HCT116 (cell line): ENCODE results near the gene UBAP1L. TPM values are rescaled to one million over a fixed set of nuclear protein-coding genes. Genes with fewer than 3 reads are reported as not detected.
A peak's percentile ranks its signal among the peaks of the same experiment; 100 is the strongest.
"Not testable (repeated sequence)": the region's sequence is repeated elsewhere in the genome, so short reads cannot be mapped to it uniquely, and the experiment has no call there.

Experiments
- ATAC-seq: fragments of 200-7000 bp; cut with Tn5 transposase; 2 replicates; pipeline ENCODE4 v1.9.1; 2020; ENCODE audit warnings: mild to moderate bottlenecking, moderate library complexity
- BruUV-seq: library from RNA; stranded (reverse); fragments of 400-500 nt; replicated peaks from 2 replicates; lab custom pipeline; 2021; lab: Mats Ljungman, UMichigan
- CTCF ChIA-PET: fragments of 300-600 bp; sonication (Branson Sonifier 250); formaldehyde crosslinking; loops from one replicate; lab custom pipeline; 2021; ENCODE audit warnings: antibody characterized with exemption; lab: Charles Lee
- POLR2A ChIA-PET: fragments of 300-600, 350-600 bp; sonication (Branson Sonifier 250); formaldehyde crosslinking; loops from one replicate; lab custom pipeline; 2021; ENCODE audit warnings: antibody characterized with exemption; lab: Charles Lee
- RAD21 ChIA-PET, 2 experiments: fragments of 300-600 bp; sonication (Branson Sonifier 250); formaldehyde crosslinking; loops; one replicate each; lab custom pipeline; 2023; ENCODE audit warnings: low total read pairs in 2 of 2; ENCODE audit not compliant: uncharacterized antibody in 2 of 2, unreplicated experiment in 2 of 2, low non-redundant PET in 1 of 2; lab: Charles Lee
- DNase-seq: peaks from one replicate; pipeline ENCODE4 v3.0.0-alpha.2; 2010; ENCODE audit warnings: low read depth, low spot score
- H2AFZ ChIP-seq: fragments of 200-600 bp; shearing (Covaris generic), sonication (generic); 2 replicates; pipeline ENCODE4 v1.6.1; 2017; ENCODE audit warnings: low read depth, mixed run types, mixed read lengths, antibody characterized with exemption, low read length; ENCODE audit not compliant: poor library complexity, severe bottlenecking
- H3K27ac ChIP-seq: 2 replicates; pipeline ENCODE4 v1.5.1; 2012; ENCODE audit warnings: low read depth, low read length
- H3K27me3 ChIP-seq: fragments of 200-600 bp; sonication (generic); 2 replicates; pipeline ENCODE4 v1.6.1; 2016; ENCODE audit warnings: mixed run types, low read length, mixed read lengths; ENCODE audit not compliant: insufficient read depth
- H3K36me3 ChIP-seq, 2 experiments: fragments of 200-500 bp in 1 of 2; fragments of 200-600 bp in 1 of 2; sonication (Bioruptor generic) in 1 of 2; sonication (generic) in 1 of 2; 2 replicates each; pipeline versions ENCODE4 v1.5.1 to v1.6.1; 2014 to 2016; ENCODE audit warnings: low read length in 2 of 2, inconsistent platforms in 1 of 2, mixed read lengths in 1 of 2, mixed run types in 1 of 2; ENCODE audit not compliant: insufficient read depth in 2 of 2, control insufficient read depth in 1 of 2
- H3K4me1 ChIP-seq, 2 experiments: fragments of 200-600 bp in 1 of 2; sonication (generic) in 1 of 2; 2 replicates each; pipeline versions ENCODE4 v1.5.1 to v1.6.1; 2012 to 2017; ENCODE audit warnings: low read length in 2 of 2, inconsistent platforms in 1 of 2, mild to moderate bottlenecking in 1 of 2, mixed read lengths in 1 of 2, mixed run types in 1 of 2, moderate library complexity in 1 of 2; ENCODE audit not compliant: insufficient read depth in 2 of 2, control insufficient read depth in 1 of 2
- H3K4me2 ChIP-seq: fragments of 200-600 bp; sonication (generic); 2 replicates; pipeline ENCODE4 v1.6.1; 2017; ENCODE audit warnings: mixed run types, low read length, mixed read lengths
- H3K4me3 ChIP-seq, 2 experiments: fragments of 200-600 bp in 1 of 2; sonication (generic) in 1 of 2; replicated peaks in 1 of 2; 2 replicates each; pipeline ENCODE4 v1.5.1; 2011 to 2016; ENCODE audit warnings: low read length in 2 of 2, control low read depth in 1 of 2, low read depth in 1 of 2, mild to moderate bottlenecking in 1 of 2, mixed read lengths in 1 of 2, mixed run types in 1 of 2
- H3K79me2 ChIP-seq: fragments of 200-600 bp; sonication (generic); 2 replicates; pipeline ENCODE4 v1.6.1; 2017; ENCODE audit warnings: mild to moderate bottlenecking, mixed run types, low read length, moderate library complexity, mixed read lengths; ENCODE audit not compliant: insufficient read depth
- H3K9ac ChIP-seq: fragments of 200-600 bp; sonication (generic); 2 replicates; pipeline ENCODE4 v1.6.1; 2016; ENCODE audit warnings: low read length, mixed read lengths
- H3K9me2 ChIP-seq: fragments of 200-600 bp; sonication (generic), shearing (Covaris generic); 2 replicates; pipeline ENCODE4 v1.6.1; 2017; ENCODE audit warnings: mixed run types, mild to moderate bottlenecking, moderate library complexity; ENCODE audit not compliant: insufficient read depth
- H3K9me3 ChIP-seq, 2 experiments: fragments of 200-500 bp in 1 of 2; fragments of 200-600 bp in 1 of 2; sonication (Bioruptor generic) in 1 of 2; sonication (generic) in 1 of 2; 2 replicates each; pipeline ENCODE4 v1.6.1; 2014 to 2017; ENCODE audit warnings: low read length in 2 of 2, mixed read lengths in 2 of 2, inconsistent platforms in 1 of 2, low read depth in 1 of 2, mild to moderate bottlenecking in 1 of 2, mixed run types in 1 of 2, moderate library complexity in 1 of 2; ENCODE audit not compliant: control insufficient read depth in 1 of 2, insufficient read depth in 1 of 2
- H4K20me1 ChIP-seq: fragments of 200-600 bp; sonication (generic), shearing (Covaris generic); 2 replicates; pipeline ENCODE4 v1.6.1; 2017; ENCODE audit warnings: mixed run types, mild to moderate bottlenecking, moderate library complexity; ENCODE audit not compliant: insufficient read depth
- CTCF ChIP-seq, 3 experiments: fragments of 200-600 bp in 1 of 3; sonication (generic) in 1 of 3; IDR thresholded peaks in 2 of 3; conservative IDR thresholded peaks in 1 of 3; 2 replicates each; pipeline ENCODE4 v1.5.1; 2012 to 2017; ENCODE audit warnings: low read depth in 2 of 3, low read length in 2 of 3, antibody characterized with exemption in 1 of 3, borderline replicate concordance in 1 of 3, control low read depth in 1 of 3, mild to moderate bottlenecking in 1 of 3, mixed read lengths in 1 of 3, mixed run types in 1 of 3, moderate library complexity in 1 of 3; ENCODE audit not compliant: insufficient read depth in 1 of 3
- ELF1 ChIP-seq: IDR thresholded peaks from 2 replicates; pipeline ENCODE4 v1.6.1; 2012; ENCODE audit warnings: low read depth, borderline replicate concordance
- MAX ChIP-seq: IDR thresholded peaks from 2 replicates; pipeline ENCODE4 v1.6.1; 2012
- POLR2AphosphoS5 ChIP-seq: IDR thresholded peaks from 2 replicates; pipeline ENCODE4 v1.6.1; 2011; ENCODE audit warnings: mild to moderate bottlenecking, low read depth, low read length, moderate library complexity
- REST ChIP-seq: IDR thresholded peaks from 2 replicates; pipeline ENCODE4 v1.6.1; 2012; ENCODE audit warnings: low read depth
- SP1 ChIP-seq: IDR thresholded peaks from 2 replicates; pipeline ENCODE4 v1.6.1; 2012; ENCODE audit warnings: low read depth
- YY1 ChIP-seq: IDR thresholded peaks from 2 replicates; pipeline ENCODE4 v1.6.1; 2011; ENCODE audit warnings: low read length, low read depth, moderate library complexity, mild to moderate bottlenecking; ENCODE audit not compliant: insufficient replicate concordance; ENCODE audit errors: extremely low read depth
- intact Hi-C: fragments of 100-400 bp; cut with micrococcal nuclease; formaldehyde crosslinking; loops from 2 replicates; pipeline ENCODE4 v1.10.0; 2022
- total RNA-seq: library from RNA; stranded (reverse); gene quantifications from one replicate; pipeline ENCODE4 v1.2.1, GENCODE V29; 2021; ENCODE audit not compliant: unreplicated experiment

UBAP1L gene
- total RNA-seq, 1 experiment from 2014 or later: 4.0 TPM

GRCh38 chr15:65101411-65101890 is 13.5 kb downstream of the UBAP1L start (continued):
- TF ChIP-seq CTCF (IDR thresholded peaks at IDR 0.05 in 2 of 3, conservative IDR thresholded peaks at IDR 0.05 in 1 of 3; ENCODE audit: borderline replicate concordance in 1 of 3, insufficient read depth in 1 of 3, low read depth in 2 of 3, low read length in 2 of 3) (peak; percentile 69 to 92 (median 84)), REST (no peak), YY1 (no peak), SP1 (no peak), POLR2AphosphoS5 (no peak), ELF1 (no peak)

- TF ChIP-seq MAX: no peak
- Histone ChIP-seq H3K36me3 (peaks cover 6 to 8% of the 10 kb centered on the region in 2 experiments), H3K27me3 (no peaks in the 10 kb centered on the region), H2AFZ (no peak overlapping the region), H3K9ac (no peak overlapping the region), H3K4me1 (no peaks in the 10 kb centered on the region), H3K9me3 (no peaks in the 10 kb centered on the region), H4K20me1 (no peaks in the 10 kb centered on the region), H3K4me3 (no peak overlapping the region), H3K27ac (no peak overlapping the region), H3K4me2 (no peak overlapping the region), H3K9me2 (no peaks in the 10 kb centered on the region), H3K79me2 (no peaks in the 10 kb centered on the region)
- DNase-seq: no peak
- intact Hi-C loops: no loop called here
- BruUV-seq: no TSS peak
- no peak for ATAC-seq
- ChIA-PET POLR2A (no interaction called here), CTCF (interaction anchor here (3.7 kb wide), 1 partner anchor 45 kb away, joined by 52 read pairs; no protein-coding TSS in a partner anchor), RAD21 (no interaction called here)
Observed at GRCh38 chr15:65100442-65100841, 14.6 kb downstream of the UBAP1L start.

GRCh38 chr15:65099801-65100200 is 15.2 kb downstream of the UBAP1L start:
- H3K9ac ChIP-seq, H3K79me2 ChIP-seq, RAD21 ChIA-PET, H3K4me2 ChIP-seq, CTCF ChIA-PET, H2AFZ ChIP-seq, POLR2A ChIA-PET, intact Hi-C loops, H3K4me3 ChIP-seq, DNase-seq, H3K27me3 ChIP-seq, H3K36me3 ChIP-seq, H3K9me2 ChIP-seq, H3K9me3 ChIP-seq, H4K20me1 ChIP-seq, BruUV-seq, ATAC-seq, H3K27ac ChIP-seq, H3K4me1 ChIP-seq: not testable (repeated sequence)
